Neural progenitor cell (in vitro differentiated cells): ENCODE measurements around the gene SFXN2. TPM values are rescaled to one million over a fixed set of nuclear protein-coding genes. Genes with fewer than 3 reads are reported as not detected.

Experiments
- DNase-seq: peaks from one replicate; pipeline ENCODE4 v3.0.0-alpha.2; 2016; ENCODE audit warnings: low spot score
- H2AFZ ChIP-seq: fragments of 200-600 bp; sonication (generic); replicated peaks from 2 replicates; pipeline ENCODE4 v1.6.1; 2016; ENCODE audit warnings: antibody characterized with exemption
- H3F3A ChIP-seq: fragments of 200-600 bp; sonication (generic); 2 replicates; pipeline ENCODE4 v1.6.1; 2016; ENCODE audit warnings: antibody characterized with exemption, low read depth
- H3K27ac ChIP-seq: fragments of 200-600 bp; sonication (generic); 2 replicates; pipeline ENCODE4 v1.5.1; 2016; ENCODE audit warnings: mild to moderate bottlenecking
- H3K27me3 ChIP-seq: fragments of 200-600 bp; sonication (generic); 2 replicates; pipeline ENCODE4 v1.6.1; 2016; ENCODE audit warnings: mild to moderate bottlenecking, moderate library complexity
- H3K36me3 ChIP-seq: fragments of 200-600 bp; sonication (generic); 2 replicates; pipeline ENCODE4 v1.5.1; 2016
- H3K4me1 ChIP-seq: fragments of 200-600 bp; sonication (generic); 2 replicates; pipeline ENCODE4 v1.6.1; 2016; ENCODE audit warnings: mixed run types
- H3K4me2 ChIP-seq: fragments of 200-600 bp; sonication (generic); 2 replicates; pipeline ENCODE4 v1.6.1; 2016
- H3K4me3 ChIP-seq: fragments of 200-600 bp; sonication (generic); 2 replicates; pipeline ENCODE4 v1.5.1; 2016
- H3K79me2 ChIP-seq: fragments of 200-600 bp; sonication (generic); 2 replicates; pipeline ENCODE4 v1.6.1; 2016; ENCODE audit warnings: low read depth
- H3K9ac ChIP-seq: fragments of 200-600 bp; sonication (generic); 2 replicates; pipeline ENCODE4 v1.6.1; 2016
- H3K9me3 ChIP-seq: fragments of 200-600 bp; sonication (generic); 2 replicates; pipeline ENCODE4 v1.5.1; 2016; ENCODE audit warnings: low read depth
- H4K20me1 ChIP-seq: fragments of 200-600 bp; sonication (generic); 2 replicates; pipeline ENCODE4 v1.6.1; 2016; ENCODE audit warnings: low read depth
- H3K27ac Mint-ChIP-seq: 3 replicates; pipeline ENCODE4 v1.8.0; 2021; ENCODE audit warnings: mixed read lengths
- H3K27me3 Mint-ChIP-seq: 2 replicates; pipeline ENCODE4 v1.8.0; 2022; ENCODE audit warnings: low read depth, mild to moderate bottlenecking, inconsistent platforms, moderate library complexity, mixed read lengths; ENCODE audit not compliant: insufficient read depth
- H3K36me3 Mint-ChIP-seq: 3 replicates; pipeline ENCODE4 v1.8.0; 2021; ENCODE audit warnings: mixed read lengths
- H3K4me1 Mint-ChIP-seq: 3 replicates; pipeline ENCODE4 v1.8.0; 2021; ENCODE audit warnings: mixed read lengths
- H3K4me3 Mint-ChIP-seq: 3 replicates; pipeline ENCODE4 v1.8.0; 2021; ENCODE audit warnings: mild to moderate bottlenecking, moderate library complexity, mixed read lengths
- H3K9me3 Mint-ChIP-seq: 3 replicates; pipeline ENCODE4 v1.8.0; 2020; ENCODE audit warnings: mixed read lengths
- CTCF ChIP-seq: fragments of 200-600 bp; sonication (generic); IDR thresholded peaks from 2 replicates; pipeline ENCODE4 v1.5.1; 2017; ENCODE audit warnings: antibody characterized with exemption, mild to moderate bottlenecking
- EZH2 ChIP-seq: fragments of 200-600 bp; sonication (generic); IDR thresholded peaks from 2 replicates; pipeline ENCODE4 v1.6.1; 2017; ENCODE audit warnings: antibody characterized with exemption, mild to moderate bottlenecking, moderate library complexity
- EZH2phosphoT487 ChIP-seq: fragments of 200-600 bp; sonication (generic); IDR thresholded peaks from 2 replicates; pipeline ENCODE4 v1.6.1; 2017; ENCODE audit warnings: antibody characterized with exemption
- total RNA-seq: library from RNA; depleted of rRNA; stranded (reverse); fragments of >200 nt; gene quantifications from 2 replicates; pipeline ENCODE4 v1.2.3, GENCODE V29; 2015; ENCODE audit warnings: low replicate concordance

The SFXN2 gene
- total RNA-seq, 1 donor from 2014 or later, result 6.4 TPM

- Mint-ChIP-seq H3K4me1 (peaks cover 30% of the 10 kb centered on the region), H3K9me3 (peaks cover 4% of the 10 kb centered on the region), H3K27me3 (peaks cover 4% of the 10 kb centered on the region), H3K27ac (no peak overlapping the region), H3K4me3 (no peak overlapping the region), H3K36me3 (peaks cover 7% of the 10 kb centered on the region)
- H3K79me2 ChIP-seq, result no peaks in the 10 kb centered on the region
- no peaks in the 10 kb centered on the region for H3K27me3 ChIP-seq
- H3F3A ChIP-seq, result no peaks in the 10 kb centered on the region
- H3K27ac ChIP-seq, result no peak overlapping the region
- no peak for TF ChIP-seq EZH2phosphoT487
- no peak for TF ChIP-seq EZH2
- no peak for TF ChIP-seq CTCF
- no peak overlapping the region for H3K4me3 ChIP-seq
- no peaks in the 10 kb centered on the region for H3K36me3 ChIP-seq
- H2AFZ ChIP-seq, result no peak overlapping the region
- H3K4me1 ChIP-seq, result no peaks in the 10 kb centered on the region
- peaks cover 5% of the 10 kb centered on the region for H4K20me1 ChIP-seq
- H3K9ac ChIP-seq, result no peak overlapping the region
- no peaks in the 10 kb centered on the region for H3K9me3 ChIP-seq
- no peak for DNase-seq
- H3K4me2 ChIP-seq, result no peak overlapping the region
These were observed 77.4 kb downstream of the SFXN2 start for GRCh38 chr10:102791754-102792395.

Other genes starting within 250 kb of the SFXN2 start
- gene ACTR1A, start 211.9 kb upstream of the SFXN2 start, total RNA-seq, result 86.9 and 133 TPM in 2 replicates
- 11.5 and 14.7 TPM in 2 replicates for gene SUFU, start 210.7 kb upstream of the SFXN2 start, total RNA-seq
- gene TRIM8, start 70.2 kb upstream of the SFXN2 start, total RNA-seq, result 31.4 and 33.8 TPM in 2 replicates
- gene ARL3, start 239 bp upstream of the SFXN2 start, total RNA-seq, result 20.8 and 29.7 TPM in 2 replicates
- 21.1 and 29.3 TPM in 2 replicates for gene WBP1L, start 29.3 kb downstream of the SFXN2 start, total RNA-seq
- not detected in 2 replicates for gene CYP17A1, start 122.8 kb downstream of the SFXN2 start, total RNA-seq
- gene BORCS7, start 139.6 kb downstream of the SFXN2 start, total RNA-seq, result 10.1 and 18.4 TPM in 2 replicates
- 33.3 and 40.3 TPM in 2 replicates for gene AS3MT, start 154.8 kb downstream of the SFXN2 start, total RNA-seq
- 11.4 and 20.2 TPM in 2 replicates for gene CNNM2, start 203.7 kb downstream of the SFXN2 start, total RNA-seq